ENCODE results near the gene RPS6KL1.

RPS6KL1 gene

DNA sequence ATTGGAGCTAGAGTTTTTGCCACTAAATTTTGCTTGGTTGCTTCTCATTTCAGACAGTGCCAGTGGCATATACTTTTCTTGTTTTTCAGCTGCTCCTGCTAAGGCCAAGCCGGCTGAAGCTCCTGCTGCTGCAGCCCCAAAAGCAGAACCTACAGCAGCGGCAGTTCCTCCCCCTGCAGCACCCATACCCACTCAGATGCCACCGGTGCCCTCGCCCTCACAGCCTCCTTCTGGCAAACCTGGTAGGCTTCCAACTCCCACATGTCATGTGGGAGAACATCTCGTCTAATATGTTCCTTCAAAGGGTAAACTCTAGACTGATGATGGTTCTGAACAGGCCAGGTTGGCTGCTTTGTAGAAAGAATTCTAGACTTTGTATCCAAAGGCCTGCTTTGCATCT, 30.3 kb downstream of the RPS6KL1 start:
- Histone ChIP-seq H3K4me1 (ENCODE audit: control insufficient read depth in 1 of 2, insufficient read depth in 2 of 2, low read length in 2 of 2) (peaks cover 7 to 14% of the 10 kb centered on the region in 2 donors), H3K27ac (ENCODE audit: low read depth, low read length) (no peak overlapping the region), H3K4me3 (ENCODE audit: low read depth in 1 of 2, low read length in 2 of 2) (no peak overlapping the region), H3K9ac (ENCODE audit: low read depth in 1 of 2, low read length in 2 of 2) (no peak overlapping the region), H3K9me3 (ENCODE audit: control insufficient read depth in 1 of 2, low read length in 2 of 2) (no peaks in the 10 kb centered on the region), H3K27me3 (ENCODE audit: control insufficient read depth in 1 of 2, insufficient read depth in 2 of 2, low read length in 2 of 2) (no peaks in the 10 kb centered on the region), H3K36me3 (ENCODE audit: control insufficient read depth in 1 of 2, insufficient read depth in 2 of 2, low read length in 2 of 2) (peaks cover 53 to 85% of the 10 kb centered on the region in 2 donors)

DNA sequence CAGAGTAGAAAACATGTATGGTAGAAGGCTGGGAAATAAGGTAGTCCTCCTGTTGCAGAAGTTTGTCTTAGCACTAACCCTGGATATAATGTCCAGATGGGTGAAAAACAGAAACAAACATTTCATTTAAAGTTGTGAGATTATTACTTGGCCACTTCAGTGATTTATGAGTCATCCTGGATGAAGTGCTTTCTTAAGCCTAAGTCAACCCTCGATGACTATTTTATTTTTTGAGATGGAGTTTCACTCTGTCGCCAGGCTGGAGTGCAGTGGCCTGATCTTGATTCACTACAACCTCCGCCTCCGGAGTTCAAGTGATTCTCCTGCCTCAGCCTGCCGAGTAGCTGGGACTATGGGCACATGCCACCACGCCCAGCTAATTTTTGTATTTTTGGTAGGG, 31.2 kb downstream of the RPS6KL1 start:
- H3K27me3 ChIP-seq (ENCODE audit: control insufficient read depth in 1 of 2, insufficient read depth in 2 of 2, low read length in 2 of 2), result no peaks in the 10 kb centered on the region
- no peak overlapping the region for H3K9ac ChIP-seq (ENCODE audit: low read depth in 1 of 2, low read length in 2 of 2)
- no peak overlapping the region for H3K27ac ChIP-seq (ENCODE audit: low read depth, low read length)
- no peaks in the 10 kb centered on the region for H3K9me3 ChIP-seq (ENCODE audit: control insufficient read depth in 1 of 2, low read length in 2 of 2)
- H3K4me3 ChIP-seq (ENCODE audit: low read depth in 1 of 2, low read length in 2 of 2), result no peak overlapping the region
- H3K36me3 ChIP-seq (ENCODE audit: control insufficient read depth in 1 of 2, insufficient read depth in 2 of 2, low read length in 2 of 2), result peaks cover 45 to 76% of the 10 kb centered on the region in 2 donors
- peaks cover 7 to 16% of the 10 kb centered on the region in 2 donors for H3K4me1 ChIP-seq (ENCODE audit: control insufficient read depth in 1 of 2, insufficient read depth in 2 of 2, low read length in 2 of 2)

DNA sequence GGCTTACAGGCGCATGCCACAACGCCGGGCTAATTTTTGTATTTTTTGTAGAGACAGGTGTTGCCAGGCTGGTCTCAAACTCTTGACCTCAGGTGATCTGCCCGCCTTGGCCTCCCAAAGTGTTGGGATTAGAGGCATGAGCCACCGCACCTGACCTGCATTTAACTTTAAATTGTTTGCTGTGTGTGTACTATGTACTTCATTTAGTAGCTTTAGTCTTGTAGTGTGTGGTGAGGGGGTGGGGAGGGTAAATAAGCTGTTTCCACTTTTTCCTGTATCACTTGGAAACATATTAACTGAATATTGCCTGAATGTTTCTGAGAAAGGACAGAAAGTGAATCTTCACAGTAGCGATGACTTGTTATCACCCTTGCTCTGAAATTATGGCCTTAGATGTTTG, 32.8 kb downstream of the RPS6KL1 start:
- Histone ChIP-seq H3K27me3 (ENCODE audit: control insufficient read depth in 1 of 2, insufficient read depth in 2 of 2, low read length in 2 of 2) (no peaks in the 10 kb centered on the region), H3K36me3 (ENCODE audit: control insufficient read depth in 1 of 2, insufficient read depth in 2 of 2, low read length in 2 of 2) (peaks cover 37 to 72% of the 10 kb centered on the region in 2 donors), H3K4me1 (ENCODE audit: control insufficient read depth in 1 of 2, insufficient read depth in 2 of 2, low read length in 2 of 2) (peaks cover 8 to 27% of the 10 kb centered on the region in 2 donors), H3K4me3 (ENCODE audit: low read depth in 1 of 2, low read length in 2 of 2) (no peak overlapping the region), H3K9me3 (ENCODE audit: control insufficient read depth in 1 of 2, low read length in 2 of 2) (no peaks in the 10 kb centered on the region), H3K27ac (ENCODE audit: low read depth, low read length) (no peak overlapping the region), H3K9ac (ENCODE audit: low read depth in 1 of 2, low read length in 2 of 2) (no peak overlapping the region)

DNA sequence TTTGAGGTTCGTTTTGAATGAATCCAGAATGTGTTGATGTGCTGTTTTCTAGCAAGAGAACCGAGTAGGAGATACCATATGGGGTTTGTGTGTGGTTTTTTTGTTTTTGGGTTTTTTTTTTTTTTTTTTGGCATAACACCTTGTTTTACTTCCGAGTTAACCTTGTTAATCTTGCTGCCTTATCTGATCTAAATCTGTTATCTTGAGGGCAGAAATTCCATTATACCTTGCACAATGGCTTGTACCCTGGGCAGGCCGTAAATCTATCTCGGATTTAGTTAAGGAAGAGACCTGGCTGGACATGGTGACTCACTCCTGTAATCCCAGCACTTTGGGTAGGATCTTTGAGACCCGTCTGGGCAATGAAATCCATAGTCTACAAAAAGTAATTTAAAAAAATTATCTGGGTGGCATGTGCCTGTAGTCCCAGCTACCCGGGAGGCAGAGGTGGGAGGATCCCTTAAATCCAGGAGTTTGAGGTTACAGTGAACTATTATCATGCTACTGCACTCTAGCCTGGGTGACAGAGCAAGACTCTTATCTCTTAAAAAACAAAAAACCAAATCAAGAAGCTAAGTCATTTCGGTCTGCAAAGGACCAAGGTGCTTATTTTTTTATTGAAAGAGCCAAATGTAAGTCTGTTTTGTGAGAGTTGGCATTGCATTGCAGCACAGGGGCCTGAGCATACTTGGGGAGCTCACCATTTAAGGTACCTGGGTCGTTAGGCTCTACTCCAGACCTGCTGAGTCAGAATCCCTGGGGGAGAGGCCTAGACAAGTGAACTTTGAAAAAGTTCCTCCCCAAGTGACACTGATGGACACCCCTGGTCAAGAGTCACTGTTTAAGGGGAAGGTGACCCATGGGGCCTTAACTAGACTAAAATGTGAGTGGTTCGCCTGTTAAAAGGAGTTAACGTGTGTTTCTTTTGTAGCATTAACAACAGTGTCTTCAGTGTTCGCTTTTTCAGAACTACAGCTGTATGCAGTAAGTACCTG, 34.6 kb downstream of the RPS6KL1 start:
- H3K9me3 ChIP-seq (ENCODE audit: control insufficient read depth in 1 of 2, low read length in 2 of 2), result no peaks in the 10 kb centered on the region
- no peak overlapping the region for H3K9ac ChIP-seq (ENCODE audit: low read depth in 1 of 2, low read length in 2 of 2)
- H3K27me3 ChIP-seq (ENCODE audit: control insufficient read depth in 1 of 2, insufficient read depth in 2 of 2, low read length in 2 of 2), result no peaks in the 10 kb centered on the region
- no peak overlapping the region for H3K27ac ChIP-seq (ENCODE audit: low read depth, low read length)
- peaks cover 26 to 63% of the 10 kb centered on the region in 2 donors for H3K36me3 ChIP-seq (ENCODE audit: control insufficient read depth in 1 of 2, insufficient read depth in 2 of 2, low read length in 2 of 2)
- H3K4me3 ChIP-seq (ENCODE audit: low read depth in 1 of 2, low read length in 2 of 2), result no peak overlapping the region
- H3K4me1 ChIP-seq (ENCODE audit: control insufficient read depth in 1 of 2, insufficient read depth in 2 of 2, low read length in 2 of 2), result peaks cover 26 to 44% of the 10 kb centered on the region in 2 donors

DNA sequence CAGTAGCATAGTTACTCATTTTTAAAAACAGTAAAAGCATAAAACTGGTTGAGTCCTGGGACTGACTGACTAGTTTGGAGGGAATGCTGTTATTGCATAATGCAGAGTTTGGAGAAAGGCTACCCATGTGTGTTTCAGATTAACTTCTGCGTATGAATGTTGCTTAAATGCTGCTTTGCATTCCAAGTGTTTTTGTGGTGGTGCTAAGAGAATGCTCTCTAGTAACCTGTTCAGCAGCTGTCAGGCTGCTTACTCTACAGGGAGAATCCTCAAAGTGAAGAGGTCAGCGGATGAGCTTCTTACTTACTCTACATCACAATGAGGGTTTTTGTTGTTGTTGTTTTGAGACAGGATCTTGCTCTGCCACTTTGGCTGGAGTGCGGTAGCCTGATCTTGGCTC, 37.1 kb downstream of the RPS6KL1 start:
- Histone ChIP-seq H3K4me3 (ENCODE audit: low read depth in 1 of 2, low read length in 2 of 2) (no peak overlapping the region), H3K27me3 (ENCODE audit: control insufficient read depth in 1 of 2, insufficient read depth in 2 of 2, low read length in 2 of 2) (no peaks in the 10 kb centered on the region), H3K4me1 (ENCODE audit: control insufficient read depth in 1 of 2, insufficient read depth in 2 of 2, low read length in 2 of 2) (peaks cover 39 to 46% of the 10 kb centered on the region in 2 donors), H3K9ac (ENCODE audit: low read depth in 1 of 2, low read length in 2 of 2) (no peak overlapping the region), H3K36me3 (ENCODE audit: control insufficient read depth in 1 of 2, insufficient read depth in 2 of 2, low read length in 2 of 2) (peaks cover 13 to 39% of the 10 kb centered on the region in 2 donors), H3K9me3 (ENCODE audit: control insufficient read depth in 1 of 2, low read length in 2 of 2) (no peaks in the 10 kb centered on the region), H3K27ac (ENCODE audit: low read depth, low read length) (peak overlapping the region; percentile 33)

DNA sequence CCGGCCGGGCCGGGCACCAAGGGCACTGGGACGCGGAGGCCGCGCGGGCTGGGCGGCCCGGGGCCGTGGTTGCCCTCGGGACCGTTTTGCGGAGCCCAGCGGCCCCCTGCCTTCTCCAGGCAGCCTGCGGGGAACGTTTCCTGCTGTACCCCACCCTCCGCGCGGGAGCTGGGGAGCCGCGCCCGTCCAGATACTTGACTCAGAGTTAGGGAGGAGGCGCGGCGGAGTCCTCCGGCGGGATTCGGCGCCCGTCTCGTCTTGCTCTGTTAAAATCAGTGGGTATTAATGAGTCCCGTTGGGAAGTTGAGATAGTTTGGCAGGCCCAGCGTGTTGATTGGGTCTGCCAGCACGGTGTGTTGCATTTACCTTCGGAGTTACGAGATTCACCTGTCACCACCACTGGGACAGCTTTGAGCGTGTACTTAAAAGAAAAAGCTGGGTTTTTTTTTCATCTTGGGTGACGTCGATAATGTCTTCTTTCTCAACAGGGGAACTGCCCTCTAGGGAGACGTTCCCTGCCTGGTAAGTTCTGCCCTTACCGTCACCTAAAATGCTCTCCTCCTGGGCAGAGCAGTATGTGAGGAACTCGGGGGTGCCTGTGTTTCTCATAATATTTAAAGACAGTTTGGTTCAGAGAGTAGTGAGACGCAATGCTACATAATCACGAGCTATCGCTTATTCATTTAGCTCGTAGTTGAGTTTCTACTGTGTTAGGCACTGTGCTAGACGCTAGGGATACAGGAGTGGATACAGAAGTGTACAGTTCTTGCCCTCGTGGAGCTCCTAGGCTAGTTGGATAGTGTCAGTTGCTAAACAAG, 40.7 kb downstream of the RPS6KL1 start:
- H3K9me3 ChIP-seq (ENCODE audit: control insufficient read depth in 1 of 2, low read length in 2 of 2), result no peaks in the 10 kb centered on the region
- H3K4me1 ChIP-seq (ENCODE audit: control insufficient read depth in 1 of 2, insufficient read depth in 2 of 2, low read length in 2 of 2), result peaks cover 46 to 48% of the 10 kb centered on the region in 2 donors
- no peaks in the 10 kb centered on the region for H3K27me3 ChIP-seq (ENCODE audit: control insufficient read depth in 1 of 2, insufficient read depth in 2 of 2, low read length in 2 of 2)
- peak overlapping the region; percentile 96 for H3K27ac ChIP-seq (ENCODE audit: low read depth, low read length)
- H3K36me3 ChIP-seq (ENCODE audit: control insufficient read depth in 1 of 2, insufficient read depth in 2 of 2, low read length in 2 of 2), result peaks cover 9 to 20% of the 10 kb centered on the region in 2 donors
- H3K9ac ChIP-seq (ENCODE audit: low read depth in 1 of 2, low read length in 2 of 2), result peak overlapping the region; percentile 83 to 96
- H3K4me3 ChIP-seq (ENCODE audit: low read depth in 1 of 2, low read length in 2 of 2), result peak overlapping the region; percentile 83 to 92

DNA sequence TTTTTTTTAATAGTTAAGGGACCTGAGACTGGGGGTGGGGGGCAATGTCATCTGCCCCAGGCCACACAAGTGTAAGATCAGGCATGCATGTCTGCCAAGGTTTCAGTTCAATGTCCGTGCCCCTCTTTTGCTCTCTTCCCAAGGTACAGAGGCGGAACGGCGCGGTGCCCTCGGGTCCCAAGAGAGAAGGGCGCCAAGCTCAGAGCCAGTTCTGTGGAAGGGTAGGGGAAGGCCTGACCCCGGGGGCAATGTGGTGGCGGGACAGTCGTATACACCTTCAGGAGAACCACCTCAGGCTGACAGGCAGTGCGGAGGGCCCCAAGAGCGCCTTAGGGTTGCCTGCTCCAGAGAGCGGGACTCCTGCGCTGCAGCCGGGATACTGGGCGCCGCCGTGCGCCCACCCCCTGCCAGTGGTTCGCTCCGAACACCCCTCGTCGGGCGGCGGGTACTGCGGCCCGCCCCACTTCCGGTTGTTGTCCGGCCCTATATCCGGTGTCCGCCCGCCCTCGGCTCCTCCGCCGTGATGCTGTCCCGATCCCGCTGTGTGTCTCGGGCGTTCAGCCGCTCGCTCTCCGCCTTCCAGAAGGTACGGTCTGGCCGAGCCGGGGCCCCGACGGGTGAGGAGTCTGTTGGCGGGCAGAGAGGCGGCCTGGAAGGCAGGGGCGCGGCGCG, 41.5 kb downstream of the RPS6KL1 start, which contains the start of gene DLST:
Gene DLST, plus strand, starts transcription at position 486 of the 672 bp plus-strand sequence. Its CDS starts 38 bp downstream, at position 524.
- peaks cover 46 to 48% of the 10 kb centered on the region in 2 donors for H3K4me1 ChIP-seq (ENCODE audit: control insufficient read depth in 1 of 2, insufficient read depth in 2 of 2, low read length in 2 of 2)
- peak within 1 kb of the TSS; percentile 83 to 96 for H3K9ac ChIP-seq (ENCODE audit: low read depth in 1 of 2, low read length in 2 of 2)
- peaks cover 9 to 20% of the 10 kb centered on the region in 2 donors for H3K36me3 ChIP-seq (ENCODE audit: control insufficient read depth in 1 of 2, insufficient read depth in 2 of 2, low read length in 2 of 2)
- H3K4me3 ChIP-seq (ENCODE audit: low read depth in 1 of 2, low read length in 2 of 2), result peak within 1 kb of the TSS; percentile 83 to 92
- no peaks in the 10 kb centered on the region for H3K9me3 ChIP-seq (ENCODE audit: control insufficient read depth in 1 of 2, low read length in 2 of 2)
- peak within 1 kb of the TSS; percentile 96 for H3K27ac ChIP-seq (ENCODE audit: low read depth, low read length)
- no peaks in the 10 kb centered on the region for H3K27me3 ChIP-seq (ENCODE audit: control insufficient read depth in 1 of 2, insufficient read depth in 2 of 2, low read length in 2 of 2)

DNA sequence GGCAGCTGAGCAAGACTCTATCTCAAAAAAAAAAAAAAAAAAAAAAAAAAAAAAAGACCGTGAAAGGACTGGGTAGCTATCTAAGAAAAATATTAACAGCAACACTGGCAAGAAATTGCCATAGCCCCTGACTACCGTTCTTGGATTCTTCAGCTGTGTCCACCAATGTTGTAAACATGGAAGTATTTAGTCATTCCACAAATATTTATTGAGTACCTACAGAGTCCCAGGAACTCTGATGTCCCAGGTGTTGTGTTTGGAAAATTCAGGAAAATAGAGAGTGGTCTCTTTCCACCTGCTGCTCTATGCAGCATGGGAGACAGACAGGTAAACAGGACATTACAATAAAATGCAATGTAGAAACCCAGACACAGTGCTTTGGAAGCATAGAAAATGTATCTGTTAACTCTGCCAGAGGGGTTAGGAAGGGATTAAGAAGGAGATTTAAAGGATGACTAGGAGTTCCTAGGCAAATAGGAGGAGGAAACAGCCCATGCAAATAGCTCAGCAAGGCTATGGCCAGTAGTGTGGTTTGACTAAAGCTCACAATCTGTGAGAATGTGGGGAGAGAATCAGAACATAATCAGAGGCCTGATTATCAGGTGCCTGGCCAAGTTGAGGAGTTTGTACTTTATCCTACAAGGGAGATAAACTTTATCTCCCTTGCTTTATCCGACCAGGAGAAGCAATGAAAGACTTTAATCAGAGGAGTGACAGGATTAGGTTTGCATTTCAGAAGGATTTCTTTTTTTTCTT, 43.5 kb downstream of the RPS6KL1 start:
- Histone ChIP-seq H3K27me3 (ENCODE audit: control insufficient read depth in 1 of 2, insufficient read depth in 2 of 2, low read length in 2 of 2) (no peaks in the 10 kb centered on the region), H3K27ac (ENCODE audit: low read depth, low read length) (no peak overlapping the region), H3K4me1 (ENCODE audit: control insufficient read depth in 1 of 2, insufficient read depth in 2 of 2, low read length in 2 of 2) (peaks cover 29 to 46% of the 10 kb centered on the region in 2 donors), H3K4me3 (ENCODE audit: low read depth in 1 of 2, low read length in 2 of 2) (no peak overlapping the region), H3K9ac (ENCODE audit: low read depth in 1 of 2, low read length in 2 of 2) (no peak overlapping the region), H3K36me3 (ENCODE audit: control insufficient read depth in 1 of 2, insufficient read depth in 2 of 2, low read length in 2 of 2) (peaks cover 1 to 4% of the 10 kb centered on the region in 2 donors), H3K9me3 (ENCODE audit: control insufficient read depth in 1 of 2, low read length in 2 of 2) (no peaks in the 10 kb centered on the region)

All from duodenal mucosa (tissue), 2 donors.